Stomach smooth muscle (tissue), 2 donors: ENCODE data around the gene HRH3.

ENCODE experiments used
- H3K27ac ChIP-seq: one replicate; pipeline ENCODE4 v1.7.0; 2013; ENCODE audit warnings: mild to moderate bottlenecking, low read length, inconsistent platforms
- H3K27me3 ChIP-seq, 2 donors: one replicate each; pipeline ENCODE4 v1.7.0; 2013; ENCODE audit warnings: low read length in 2 of 2; ENCODE audit not compliant: insufficient read depth in 2 of 2, control insufficient read depth in 1 of 2
- H3K36me3 ChIP-seq, 2 donors: one replicate each; pipeline ENCODE4 v1.7.0; 2013; ENCODE audit warnings: low read length in 2 of 2; ENCODE audit not compliant: control insufficient read depth in 2 of 2, insufficient read depth in 2 of 2
- H3K4me1 ChIP-seq: one replicate; pipeline ENCODE4 v1.7.0; 2013; ENCODE audit warnings: low read length; ENCODE audit not compliant: control insufficient read depth, insufficient read depth
- H3K4me3 ChIP-seq, 2 donors: one replicate each; pipeline ENCODE4 v1.7.0; 2013; ENCODE audit warnings: low read length in 2 of 2
- H3K9ac ChIP-seq, 2 donors: one replicate each; pipeline ENCODE4 v1.7.0; 2013; ENCODE audit warnings: low read length in 2 of 2, mild to moderate bottlenecking in 1 of 2
- H3K9me3 ChIP-seq, 2 donors: one replicate each; pipeline ENCODE4 v1.7.0; 2013; ENCODE audit warnings: low read length in 2 of 2; ENCODE audit not compliant: control insufficient read depth in 2 of 2
- donor health status: healthy.
- donor health status: Pancreatic carcinoma.

Gene HRH3

DNA sequence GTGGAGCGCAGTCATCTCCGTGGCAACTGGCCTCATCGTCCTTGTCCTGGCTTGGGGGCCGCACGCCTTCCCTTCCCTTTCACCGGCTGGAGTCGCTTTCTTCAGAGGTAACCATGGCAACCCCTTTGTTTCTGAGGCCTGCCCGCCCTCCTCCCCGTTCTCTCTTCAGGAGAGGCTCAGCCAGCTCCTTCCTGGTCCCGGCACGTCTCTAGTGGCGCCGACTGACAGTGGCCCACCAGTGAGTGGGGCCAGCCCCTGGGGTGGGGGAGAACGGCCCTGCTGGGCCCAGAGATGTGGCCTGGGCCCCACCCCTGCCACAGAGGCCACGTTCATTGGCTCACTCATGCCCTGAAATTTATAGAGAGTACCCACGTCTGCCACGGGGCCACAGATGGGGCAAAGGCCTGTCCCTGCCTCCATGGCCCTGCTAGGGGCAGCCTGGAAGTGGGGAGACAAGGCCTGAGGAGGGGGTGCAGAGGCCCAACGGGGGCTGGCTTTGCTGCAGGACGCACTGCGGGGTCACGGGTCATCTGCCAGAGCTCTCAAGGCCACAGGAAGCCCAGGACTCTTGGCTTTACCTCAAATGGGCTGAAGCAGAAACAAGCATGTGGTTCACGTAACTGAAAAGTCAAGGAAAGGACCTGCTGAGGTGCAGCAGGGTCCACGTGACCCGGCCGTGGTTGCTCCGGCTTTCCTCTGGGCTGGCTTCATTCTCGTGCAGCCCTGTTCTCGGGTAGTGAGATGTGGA lies 16.9 kb upstream of the HRH3 start:
- no peaks in the 10 kb centered on the region for H3K36me3 ChIP-seq
- no peak overlapping the region for H3K9ac ChIP-seq
- no peak overlapping the region for H3K4me3 ChIP-seq
- peaks cover 22% of the 10 kb centered on the region for H3K4me1 ChIP-seq
- H3K27me3 ChIP-seq: peaks cover 12 to 13% of the 10 kb centered on the region in 2 donors
- H3K9me3 ChIP-seq: no peaks in the 10 kb centered on the region
- H3K27ac ChIP-seq: no peak overlapping the region

DNA sequence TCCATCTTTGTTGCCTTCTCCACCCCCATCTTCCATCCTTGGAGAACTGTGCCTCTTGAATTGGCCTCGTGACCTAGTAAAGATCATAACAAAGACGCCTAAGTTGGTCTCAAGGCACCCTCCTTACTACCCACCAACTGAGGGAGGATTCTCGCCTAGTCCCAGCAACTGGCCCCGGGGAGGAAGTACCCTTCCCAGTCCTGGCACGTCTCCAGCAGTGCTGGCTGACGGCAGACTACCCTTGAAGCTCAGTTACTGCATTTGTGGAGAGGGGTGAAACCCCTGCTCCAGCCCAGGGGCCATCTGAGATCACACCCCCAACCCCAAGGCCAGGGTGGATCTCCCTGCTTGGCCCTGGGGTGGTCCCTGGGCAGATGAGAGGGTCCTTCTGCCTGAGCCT lies 16.1 kb upstream of the HRH3 start:
- Histone ChIP-seq H3K9me3 (no peaks in the 10 kb centered on the region), H3K36me3 (no peaks in the 10 kb centered on the region), H3K4me1 (peaks cover 22% of the 10 kb centered on the region), H3K4me3 (no peak overlapping the region), H3K9ac (no peak overlapping the region), H3K27ac (no peak overlapping the region), H3K27me3 (peaks cover 15 to 19% of the 10 kb centered on the region in 2 donors)

DNA sequence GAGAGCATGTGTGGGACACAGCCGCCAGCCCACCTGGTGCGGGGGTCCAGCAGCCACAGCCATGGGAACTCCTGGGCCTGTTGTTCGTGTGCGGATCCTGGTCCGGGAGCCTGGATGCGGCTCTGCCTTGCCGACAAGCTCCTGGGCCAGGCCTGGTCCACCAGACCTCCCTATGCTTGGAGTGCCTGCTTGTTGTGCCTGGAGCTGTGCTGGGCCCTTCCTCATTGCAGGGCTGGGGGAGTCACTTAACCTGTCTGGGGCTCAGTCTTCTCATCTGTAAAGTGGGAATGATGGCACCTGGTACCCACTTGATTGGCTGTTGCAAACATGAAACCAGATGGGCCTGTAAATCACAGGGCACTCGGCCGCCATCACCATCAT lies 15.7 kb upstream of the HRH3 start:
- Histone ChIP-seq H3K4me1 (peaks cover 22% of the 10 kb centered on the region), H3K27ac (no peak overlapping the region), H3K36me3 (no peaks in the 10 kb centered on the region), H3K4me3 (no peak overlapping the region), H3K9me3 (no peaks in the 10 kb centered on the region), H3K27me3 (peaks cover 16 to 23% of the 10 kb centered on the region in 2 donors), H3K9ac (no peak overlapping the region)

DNA sequence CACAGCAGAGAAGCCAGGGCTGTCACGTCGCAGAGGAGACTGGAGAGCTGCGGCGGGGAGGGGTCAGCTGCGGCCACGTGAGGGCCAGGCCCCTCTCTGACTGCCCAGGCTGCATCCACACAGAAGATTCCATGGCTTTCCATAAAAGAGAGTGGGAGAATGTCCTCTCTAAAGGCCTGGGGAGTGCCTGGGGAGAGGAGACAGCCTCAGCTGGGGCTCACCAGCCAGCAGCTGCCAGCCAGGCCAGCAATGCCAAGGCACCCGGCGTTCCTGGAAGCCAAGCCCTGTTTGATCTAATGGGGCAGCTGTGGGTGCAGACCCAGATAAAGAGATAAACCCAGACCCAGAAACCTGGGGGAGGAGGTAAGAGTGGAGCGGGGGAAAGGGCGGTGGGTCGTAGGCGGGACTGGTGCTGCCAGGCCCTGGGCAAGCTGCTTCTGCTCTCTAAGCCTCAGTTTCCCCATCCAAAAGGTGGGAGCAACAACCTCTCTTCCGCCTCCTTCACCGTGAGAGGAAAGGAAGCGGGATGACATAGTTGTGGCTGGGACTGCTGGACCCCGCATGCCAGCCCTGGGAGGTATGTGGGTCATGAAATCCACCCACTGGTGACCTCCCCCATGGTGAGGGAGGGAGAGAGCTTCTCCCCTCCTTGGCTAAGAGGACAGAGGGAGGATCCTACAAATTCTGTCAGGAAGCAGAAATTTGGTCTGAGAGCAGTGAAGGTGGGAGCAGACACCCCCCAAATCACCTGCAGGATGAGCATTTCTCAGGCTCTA lies 15.1 kb upstream of the HRH3 start:
- H3K4me1 ChIP-seq: peaks cover 21% of the 10 kb centered on the region
- no peak overlapping the region for H3K9ac ChIP-seq
- no peak overlapping the region for H3K27ac ChIP-seq
- H3K36me3 ChIP-seq: no peaks in the 10 kb centered on the region
- H3K27me3 ChIP-seq: peaks cover 18 to 27% of the 10 kb centered on the region in 2 donors
- no peaks in the 10 kb centered on the region for H3K9me3 ChIP-seq
- H3K4me3 ChIP-seq: no peak overlapping the region

DNA sequence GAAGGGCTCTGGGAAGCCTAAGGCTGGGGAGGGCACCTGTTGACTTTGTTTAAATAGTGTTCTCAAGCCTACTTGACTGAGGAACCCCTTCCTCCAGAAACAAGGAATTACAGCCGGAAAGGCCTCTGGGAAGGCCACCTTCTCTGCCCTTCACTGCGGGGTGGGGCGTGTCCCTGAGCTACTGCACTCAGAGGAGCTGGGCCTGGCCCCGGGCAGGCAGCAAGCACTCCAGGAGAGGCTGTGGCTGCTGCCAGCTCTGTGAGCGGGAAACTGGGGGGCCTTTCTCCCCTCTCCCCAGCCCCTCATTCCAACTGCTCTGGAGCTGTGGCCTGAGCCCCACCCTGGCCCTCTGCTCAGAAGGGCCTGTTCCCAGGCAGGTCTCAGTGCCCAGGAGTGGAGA lies 14.3 kb upstream of the HRH3 start:
- H3K36me3 ChIP-seq: no peaks in the 10 kb centered on the region
- no peak overlapping the region for H3K27ac ChIP-seq
- no peak overlapping the region for H3K9ac ChIP-seq
- H3K4me3 ChIP-seq: no peak overlapping the region
- peaks cover 18 to 27% of the 10 kb centered on the region in 2 donors for H3K27me3 ChIP-seq
- peaks cover 12% of the 10 kb centered on the region for H3K4me1 ChIP-seq
- no peaks in the 10 kb centered on the region for H3K9me3 ChIP-seq

DNA sequence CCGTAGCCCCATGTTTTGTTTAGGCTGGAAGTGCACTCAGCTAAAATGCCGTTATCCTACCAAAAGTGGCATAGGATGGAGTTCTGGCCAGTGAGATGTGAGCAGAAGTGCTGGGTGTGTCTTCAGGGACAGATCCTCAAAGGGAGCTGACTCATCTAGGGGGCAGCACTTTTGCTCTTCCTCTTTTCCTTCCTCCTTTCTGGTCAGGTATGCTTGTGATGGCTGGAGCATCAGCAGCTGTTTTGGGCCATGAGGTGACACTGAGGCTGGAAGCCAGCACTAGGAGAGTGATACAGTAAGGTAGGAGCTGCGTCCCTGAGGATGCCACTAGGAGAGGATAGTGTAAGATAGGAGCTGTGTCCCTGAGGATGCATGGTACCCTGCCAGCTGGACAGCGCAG lies 13.6 kb upstream of the HRH3 start:
- peaks cover 20 to 30% of the 10 kb centered on the region in 2 donors for H3K27me3 ChIP-seq
- no peaks in the 10 kb centered on the region for H3K9me3 ChIP-seq
- peaks cover 10% of the 10 kb centered on the region for H3K4me1 ChIP-seq
- no peak overlapping the region for H3K27ac ChIP-seq
- H3K4me3 ChIP-seq: no peak overlapping the region
- no peaks in the 10 kb centered on the region for H3K36me3 ChIP-seq
- no peak overlapping the region for H3K9ac ChIP-seq

DNA sequence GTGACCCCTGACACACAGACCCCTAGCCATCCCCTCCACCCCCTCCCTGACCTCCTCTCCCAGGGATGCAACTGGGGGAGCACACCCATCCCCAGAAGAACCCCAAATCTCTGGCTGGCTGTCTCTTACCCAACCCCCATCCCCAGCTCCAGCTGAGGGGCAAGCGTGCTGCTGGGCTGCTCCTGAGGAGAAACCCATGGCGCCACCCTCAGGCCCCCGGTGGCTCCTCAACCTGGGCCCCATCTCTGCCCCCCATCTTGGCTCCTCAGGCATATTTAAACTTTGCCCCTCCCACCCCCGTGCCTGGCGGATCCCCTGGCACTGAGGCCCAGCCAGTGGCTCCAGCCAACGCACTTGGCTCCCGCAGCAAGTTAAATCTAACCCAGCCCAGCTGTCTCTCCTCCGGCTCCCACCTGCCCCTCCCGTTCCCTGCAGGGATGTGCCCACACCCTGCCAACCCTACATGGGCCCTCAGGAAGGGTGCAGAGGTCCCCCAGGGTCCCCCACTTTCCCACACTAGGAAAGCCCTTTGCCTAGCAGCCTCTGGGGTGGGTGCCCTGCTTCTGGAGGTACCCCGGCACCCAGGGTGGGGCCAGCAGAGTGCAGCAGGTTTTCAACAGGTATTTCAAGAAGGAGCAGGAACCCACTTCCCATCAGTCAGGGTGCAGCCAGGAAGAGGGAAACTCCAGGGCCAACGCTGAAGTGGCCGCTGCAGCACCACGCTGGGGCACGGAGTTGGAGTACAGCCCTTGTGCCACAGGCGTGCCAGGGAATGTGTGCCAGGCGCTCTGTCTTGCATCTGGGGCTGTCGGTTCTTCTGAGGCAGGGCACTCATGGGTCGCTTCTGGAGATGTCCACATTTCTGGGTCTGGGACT lies 12.9 kb upstream of the HRH3 start:
- Histone ChIP-seq H3K4me3 (no peak overlapping the region), H3K9me3 (no peaks in the 10 kb centered on the region), H3K27me3 (peaks cover 25 to 34% of the 10 kb centered on the region in 2 donors), H3K36me3 (no peaks in the 10 kb centered on the region), H3K4me1 (peaks cover 10% of the 10 kb centered on the region), H3K9ac (no peak overlapping the region), H3K27ac (no peak overlapping the region)

DNA sequence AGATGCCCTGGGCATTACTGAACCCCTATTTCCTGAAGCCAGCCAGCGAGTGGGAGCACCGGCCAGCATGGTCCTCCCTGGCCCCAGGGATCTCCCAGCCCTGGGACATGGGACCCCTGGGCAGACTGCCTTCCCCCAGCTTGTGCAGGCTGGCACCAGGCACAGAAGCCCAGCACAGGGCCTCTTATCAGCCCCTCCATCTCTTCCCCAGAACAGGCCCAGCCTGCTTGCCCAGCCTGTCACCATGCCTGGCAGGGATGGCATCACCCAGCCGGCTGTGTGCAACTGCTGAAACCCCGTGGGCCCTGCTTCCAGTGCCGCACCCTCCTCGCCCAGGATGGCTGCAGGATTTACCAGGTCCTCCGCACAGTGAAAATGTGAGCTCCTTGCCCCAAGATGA lies 12.1 kb upstream of the HRH3 start:
- no peaks in the 10 kb centered on the region for H3K36me3 ChIP-seq
- no peaks in the 10 kb centered on the region for H3K9me3 ChIP-seq
- H3K4me3 ChIP-seq: no peak overlapping the region
- H3K9ac ChIP-seq: no peak overlapping the region
- peaks cover 3% of the 10 kb centered on the region for H3K4me1 ChIP-seq
- peaks cover 29 to 34% of the 10 kb centered on the region in 2 donors for H3K27me3 ChIP-seq
- H3K27ac ChIP-seq: no peak overlapping the region

DNA sequence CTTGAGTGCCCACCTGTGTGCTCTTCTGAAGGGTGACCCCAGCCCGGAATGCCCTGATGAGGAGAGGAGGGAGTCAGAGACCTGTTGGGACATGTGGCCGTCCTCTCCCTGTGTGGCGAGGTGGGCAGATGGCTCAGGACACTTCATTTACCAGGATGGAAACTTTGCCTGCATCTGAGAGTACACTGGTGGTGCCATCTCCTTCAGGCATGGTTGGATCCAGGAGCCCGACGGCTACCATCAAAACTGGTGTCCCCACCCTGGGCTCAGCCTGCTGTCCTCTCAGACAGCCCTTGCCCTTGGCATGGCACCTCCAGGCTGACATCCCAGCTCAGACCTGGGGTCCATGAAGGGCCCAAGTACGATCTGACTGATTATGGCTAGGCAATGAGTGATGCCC lies 11.2 kb upstream of the HRH3 start:
- H3K9me3 ChIP-seq: no peaks in the 10 kb centered on the region
- no peak overlapping the region for H3K9ac ChIP-seq
- no peak overlapping the region for H3K4me3 ChIP-seq
- H3K36me3 ChIP-seq: no peaks in the 10 kb centered on the region
- H3K27ac ChIP-seq: no peak overlapping the region
- peaks cover 3% of the 10 kb centered on the region for H3K4me1 ChIP-seq
- peaks cover 29 to 34% of the 10 kb centered on the region in 2 donors for H3K27me3 ChIP-seq

DNA sequence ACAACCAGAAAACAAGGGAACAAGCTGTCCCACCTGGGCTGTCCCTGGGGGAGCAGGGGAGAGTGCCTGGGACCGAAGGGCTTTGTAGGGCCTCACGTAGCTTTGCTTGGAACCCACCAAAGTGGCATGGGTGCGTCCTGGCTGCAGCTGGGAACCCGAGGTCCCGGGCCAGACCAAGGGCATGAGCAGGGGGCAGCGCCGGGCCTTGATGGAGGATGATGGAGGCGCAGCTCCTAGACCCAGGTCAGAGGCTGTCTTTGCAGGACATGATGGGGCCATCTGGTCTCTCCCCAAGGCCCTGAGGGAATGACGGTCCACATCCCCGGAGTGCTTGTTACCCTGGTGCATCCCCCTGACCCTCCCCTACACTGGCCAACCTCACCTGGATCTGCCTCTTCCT lies 10.6 kb upstream of the HRH3 start:
- no peak overlapping the region for H3K9ac ChIP-seq
- no peak overlapping the region for H3K4me3 ChIP-seq
- no peaks in the 10 kb centered on the region for H3K36me3 ChIP-seq
- peaks cover 3% of the 10 kb centered on the region for H3K4me1 ChIP-seq
- H3K27ac ChIP-seq: no peak overlapping the region
- peaks cover 33 to 38% of the 10 kb centered on the region in 2 donors for H3K27me3 ChIP-seq
- no peaks in the 10 kb centered on the region for H3K9me3 ChIP-seq
